ENCODE results near the gene CAMTA1. TPM values are rescaled to one million over a fixed set of nuclear protein-coding genes. Genes with fewer than 3 reads are reported as not detected.

The CAMTA1 gene
- total and polyA plus RNA-seq, 12 donors, result 123 to 265 (median 142) TPM

DNA sequence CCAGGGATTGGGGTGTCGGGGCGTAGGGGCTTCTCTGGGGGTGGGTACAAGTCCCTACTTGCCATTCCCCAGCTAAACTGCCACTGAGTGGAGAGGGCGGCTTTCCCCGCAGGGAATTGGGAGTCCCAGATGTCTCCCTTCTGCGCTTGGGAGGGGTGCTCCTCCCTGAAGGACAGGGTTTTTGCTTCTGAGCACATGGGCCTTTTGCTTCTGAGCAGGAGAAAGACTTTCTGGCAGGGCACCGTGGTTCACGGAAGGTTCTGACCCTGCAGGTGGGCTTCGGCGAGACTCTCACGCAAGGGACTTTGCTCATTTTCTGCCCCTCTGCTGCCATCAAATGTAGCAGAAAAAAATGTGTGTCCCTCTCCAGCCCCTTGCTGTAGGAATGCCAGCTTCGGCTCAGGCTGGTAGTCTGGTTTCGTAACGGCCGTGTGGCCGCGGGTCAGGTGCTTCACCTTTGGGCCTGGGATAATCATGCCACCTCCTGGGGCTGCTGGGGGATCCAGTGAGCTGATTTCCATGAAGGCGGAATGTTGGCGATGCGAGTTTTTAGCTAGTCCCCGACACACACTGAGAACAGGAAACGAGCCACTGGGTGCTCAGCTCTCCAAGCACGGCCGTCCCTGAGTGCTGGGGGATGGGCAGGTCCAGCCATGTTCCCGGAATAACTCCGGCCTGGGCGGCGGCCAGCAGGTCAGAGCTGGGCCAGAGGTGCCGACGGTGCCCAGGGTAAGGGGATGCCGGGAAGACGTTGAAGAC, 364.0 kb downstream of the CAMTA1 start:
- 31 to 33% methylated on average over 31 of the region's 31 CpGs for WGBS, 2 donors

GRCh38 chr1:7150724-7151280, 365.5 kb downstream of the CAMTA1 start:
- Histone ChIP-seq H3K4me1 (peaks cover 0 to 15% (median 6%) of the 10 kb centered on the region in 9 donors), H3K9me3 (no peaks in the 10 kb centered on the region), H3K27ac (no peak overlapping the region), H3K4me3 (no peak overlapping the region), H3K36me3 (no peaks in the 10 kb centered on the region), H3K27me3 (peaks cover 0 to 12% (median 7%) of the 10 kb centered on the region in 7 donors)
- 83 to 88% methylated on average over 19 of the region's 19 CpGs for WGBS, 2 donors
- intact Hi-C loops (cut with DNase I), result no loop called here
- TF ChIP-seq CTCF (IDR thresholded peaks at IDR 0.05), result no peak
- ATAC-seq (no peak), DNase-seq (no peak)

More for the DNA sequence above, 364.0 kb downstream of the CAMTA1 start:
- Histone ChIP-seq H3K4me1 (peaks cover 0 to 15% (median 6%) of the 10 kb centered on the region in 9 donors), H3K27ac (peak overlapping the region in 8 of 10 donors; percentile 14 to 76 (median 60)), H3K9me3 (no peaks in the 10 kb centered on the region), H3K27me3 (peaks cover 0 to 12% (median 7%) of the 10 kb centered on the region in 7 donors), H3K4me3 (peak overlapping the region in 4 of 10 donors; percentile 0 to 30 (median 13)), H3K36me3 (no peaks in the 10 kb centered on the region)
- intact Hi-C loops (cut with DNase I), result no loop called here
- peak; percentile 73 to 79 for DNase-seq
- TF ChIP-seq CTCF (IDR thresholded peaks at IDR 0.05), result no peak
- peak; percentile 87 to 99 (median 93) for ATAC-seq

- Histone ChIP-seq H3K36me3 (no peaks in the 10 kb centered on the region), H3K9me3 (no peaks in the 10 kb centered on the region), H3K27me3 (peaks cover 0 to 12% (median 7%) of the 10 kb centered on the region in 7 donors), H3K4me1 (peaks cover 0 to 15% (median 6%) of the 10 kb centered on the region in 9 donors), H3K4me3 (no peak overlapping the region), H3K27ac (no peak overlapping the region)
- DNase-seq (no peak), ATAC-seq (no peak)
- intact Hi-C loops (cut with DNase I), result no loop called here
- WGBS, 2 donors, result 86% methylated on average over 7 of the region's 7 CpGs
- no peak for TF ChIP-seq CTCF (IDR thresholded peaks at IDR 0.05)
Observed at GRCh38 chr1:7151978-7152377, 366.7 kb downstream of the CAMTA1 start.

- no peak for TF ChIP-seq CTCF (IDR thresholded peaks at IDR 0.05)
- H3K36me3 ChIP-seq, result no peaks in the 10 kb centered on the region
- H3K27me3 ChIP-seq, result peaks cover 0 to 12% (median 7%) of the 10 kb centered on the region in 7 donors
- intact Hi-C loops (cut with DNase I), result no loop called here
- ATAC-seq, result no peak
- no peaks in the 10 kb centered on the region for H3K9me3 ChIP-seq
- peaks cover 0 to 15% (median 6%) of the 10 kb centered on the region in 9 donors for H3K4me1 ChIP-seq
- WGBS, 2 donors, result 59 to 67% methylated on average over 10 of the region's 10 CpGs
- DNase-seq, result no peak
- H3K4me3 ChIP-seq, result no peak overlapping the region
- no peak overlapping the region for H3K27ac ChIP-seq
Observed at GRCh38 chr1:7152655-7153054, 367.4 kb downstream of the CAMTA1 start.
